Hematopoietic multipotent progenitor cell treated with erythropoietin and hydrocortisone succinate and interleukin-3 and kit ligand, for 15 days (in vitro differentiated cells): ENCODE measurements around the gene LCP1.
"Not testable (repeated sequence)": the region's sequence is repeated elsewhere in the genome, so short reads cannot be mapped to it uniquely, and the experiment has no call there.

ENCODE experiments used
- DNase-seq: peaks from one replicate; pipeline ENCODE4 v3.0.0-alpha.2; 2015; ENCODE audit warnings: low spot score

The LCP1 gene

DNA sequence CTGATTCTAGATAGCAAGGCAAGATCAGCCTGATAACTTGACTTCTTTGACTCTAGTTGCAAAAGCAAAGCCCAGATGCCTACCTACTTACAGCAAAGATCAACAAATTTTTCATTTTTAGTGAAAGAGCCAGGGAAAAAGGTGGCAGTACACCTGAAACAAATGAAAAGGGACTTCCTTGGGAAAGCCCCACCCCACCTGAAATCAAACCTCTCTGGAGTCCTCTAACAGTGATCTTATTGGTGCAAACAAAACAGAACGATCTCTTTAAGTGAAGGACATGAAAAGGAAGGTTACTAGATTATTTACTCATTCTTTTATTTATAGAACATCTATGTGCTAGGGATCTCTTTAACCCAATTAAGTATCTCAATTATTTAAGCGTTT lies 507 bp upstream of the LCP1 start:
- DNase-seq, result no peak

DNA sequence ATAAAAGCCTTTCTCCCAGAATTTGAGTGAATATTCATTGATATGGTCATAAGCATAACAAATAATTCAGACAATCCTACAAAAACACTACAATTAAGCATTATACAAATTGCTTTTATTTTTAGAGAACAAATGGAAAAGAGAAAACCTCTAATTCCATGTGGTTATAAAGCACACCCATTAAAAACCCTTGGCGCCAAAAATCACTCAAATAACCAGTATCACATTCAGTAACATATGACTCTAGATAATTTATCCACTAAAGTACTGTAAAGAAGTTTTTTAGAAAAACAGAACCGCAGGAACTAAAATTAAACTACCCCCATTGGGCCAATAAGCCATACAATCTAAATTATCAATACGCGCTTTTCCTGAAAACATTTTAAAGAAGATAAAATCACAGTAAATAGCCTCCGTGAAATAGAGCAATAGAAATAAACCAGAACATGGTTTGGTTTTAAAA lies 569 bp downstream of the LCP1 start:
- no peak for DNase-seq

DNA sequence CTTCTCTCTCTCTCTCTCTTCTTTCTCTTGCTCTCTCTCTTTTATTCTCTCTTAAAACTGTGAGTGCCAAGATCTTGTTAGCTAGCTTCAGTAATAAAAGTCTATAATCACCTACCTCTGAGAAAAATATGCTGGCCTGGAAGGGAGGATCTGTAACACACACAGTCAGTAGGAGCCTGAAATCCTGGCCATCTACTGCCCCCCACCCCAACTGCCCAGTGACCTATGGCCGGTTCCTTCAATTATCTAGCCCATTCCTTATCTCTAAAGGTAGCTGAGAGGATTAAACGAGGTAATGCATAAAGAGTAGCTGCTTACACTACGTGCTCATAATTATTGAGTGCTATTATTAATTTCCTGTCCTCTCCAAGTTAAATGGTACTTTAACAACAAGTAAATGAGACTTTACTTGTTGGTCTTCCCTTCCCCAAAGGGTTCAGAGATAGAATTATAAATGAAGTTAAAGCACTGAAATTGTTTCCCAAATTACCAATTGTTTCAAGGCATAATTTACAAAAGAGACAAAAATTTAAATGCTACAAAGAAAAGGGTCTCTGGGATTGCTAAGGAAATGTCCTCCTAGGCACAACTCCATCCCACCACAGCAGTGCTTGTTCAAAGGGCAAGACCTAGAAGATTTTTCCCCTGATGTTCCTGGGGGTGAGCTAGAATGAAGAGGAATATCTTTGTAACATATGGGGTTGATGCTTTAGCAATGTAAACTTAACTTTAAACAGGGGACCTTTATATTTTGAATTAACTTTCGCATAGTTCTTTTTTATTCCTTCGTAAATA lies 1.8 kb downstream of the LCP1 start:
- DNase-seq, result peak; percentile 13

DNA sequence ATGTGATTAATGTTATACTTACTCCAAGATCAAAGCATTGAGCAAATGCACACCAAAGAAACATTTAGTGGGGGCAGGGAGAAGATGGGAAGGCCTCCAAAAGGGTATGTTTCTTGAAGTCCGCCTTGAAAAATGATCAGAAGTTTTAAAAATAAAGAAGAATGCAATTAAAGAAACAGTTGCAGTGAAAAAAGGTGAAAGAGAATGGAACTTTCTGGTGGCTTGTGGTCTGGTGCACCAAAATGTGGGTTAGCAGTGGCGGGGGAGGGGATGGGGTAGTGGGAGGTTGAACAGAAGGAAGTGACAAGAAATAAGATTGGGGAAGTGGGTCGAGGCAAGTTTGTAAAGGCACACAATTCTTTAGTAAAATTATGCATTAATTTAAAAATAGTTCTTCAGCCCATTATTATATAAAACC lies 2.5 kb downstream of the LCP1 start:
- no peak for DNase-seq

DNA sequence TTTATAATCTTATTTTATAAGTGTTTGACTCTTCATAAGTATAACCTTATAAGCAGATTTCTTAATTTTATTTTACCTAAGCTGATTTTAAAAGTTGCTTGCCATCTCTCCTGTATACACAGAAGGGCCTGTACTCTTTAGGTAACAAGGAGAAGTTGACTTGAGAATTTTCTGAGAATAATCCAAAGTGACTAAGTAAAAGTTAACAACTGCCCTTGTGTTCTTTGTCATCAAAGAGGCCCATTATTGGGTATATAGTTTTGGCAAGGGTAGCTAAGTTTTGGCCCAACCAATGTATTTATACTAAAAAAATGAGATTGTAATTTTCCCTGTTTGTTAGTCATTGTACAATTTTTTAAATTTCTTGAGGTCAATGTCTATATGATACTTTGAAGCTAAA lies 3.2 kb downstream of the LCP1 start:
- no peak for DNase-seq

DNA sequence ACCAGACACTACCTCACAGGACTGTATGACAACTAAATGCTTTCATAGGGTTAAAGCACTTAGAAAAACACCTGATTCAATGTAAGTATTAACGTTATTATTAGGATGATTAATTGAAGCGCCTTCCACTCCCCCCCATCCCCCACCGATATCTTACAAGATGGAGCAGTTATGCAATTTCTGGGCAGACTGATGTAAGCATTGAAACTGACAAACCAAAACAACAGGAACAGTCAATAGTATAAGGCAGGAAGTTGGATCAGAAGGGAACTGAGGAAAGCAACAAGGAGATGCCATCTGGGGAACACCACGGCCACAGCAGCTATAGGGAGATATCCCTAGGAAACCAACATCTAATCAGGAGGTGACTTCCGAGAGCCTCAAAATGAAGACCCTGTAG lies 3.8 kb downstream of the LCP1 start:
- DNase-seq, result peak; percentile 18

DNA sequence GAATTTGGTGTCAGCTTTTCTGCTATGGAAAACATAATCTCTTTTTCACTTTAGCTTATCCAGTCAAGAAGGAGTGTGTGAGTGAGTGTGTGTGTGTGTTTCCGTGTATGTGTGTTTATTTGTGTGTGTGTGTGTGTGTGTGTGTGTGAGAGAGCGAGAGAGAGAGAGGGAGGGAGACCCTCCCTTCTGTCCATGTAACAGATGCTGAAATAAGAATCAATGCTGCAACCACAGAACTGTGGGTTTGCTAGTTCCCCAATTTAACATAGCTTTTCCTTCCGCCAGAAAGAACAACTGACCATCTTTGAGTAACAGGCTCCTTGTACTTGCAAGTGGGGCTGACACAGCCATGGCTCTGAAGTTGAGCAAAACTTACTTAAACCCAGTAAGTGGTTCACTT lies 5.2 kb downstream of the LCP1 start:
- DNase-seq, result no peak

DNA sequence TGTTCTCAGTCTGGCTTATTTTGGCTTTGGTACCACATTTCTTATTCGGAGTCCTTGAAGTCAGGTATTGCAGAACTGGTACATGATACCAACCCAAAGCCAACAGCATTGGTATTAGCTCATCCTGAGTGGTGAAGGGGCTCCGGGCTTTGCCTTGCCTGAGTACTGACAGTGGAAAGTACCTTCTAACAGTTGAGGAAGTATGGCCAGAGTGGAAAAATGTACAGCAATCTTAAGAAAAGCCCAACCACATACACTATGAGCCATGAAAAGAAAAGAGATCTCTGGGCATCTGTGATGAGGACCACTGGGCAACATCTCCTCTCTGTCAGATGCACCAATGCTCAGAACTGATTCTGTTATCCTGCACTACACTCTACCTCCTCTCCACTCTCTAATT lies 8.3 kb downstream of the LCP1 start:
- no peak for DNase-seq

DNA sequence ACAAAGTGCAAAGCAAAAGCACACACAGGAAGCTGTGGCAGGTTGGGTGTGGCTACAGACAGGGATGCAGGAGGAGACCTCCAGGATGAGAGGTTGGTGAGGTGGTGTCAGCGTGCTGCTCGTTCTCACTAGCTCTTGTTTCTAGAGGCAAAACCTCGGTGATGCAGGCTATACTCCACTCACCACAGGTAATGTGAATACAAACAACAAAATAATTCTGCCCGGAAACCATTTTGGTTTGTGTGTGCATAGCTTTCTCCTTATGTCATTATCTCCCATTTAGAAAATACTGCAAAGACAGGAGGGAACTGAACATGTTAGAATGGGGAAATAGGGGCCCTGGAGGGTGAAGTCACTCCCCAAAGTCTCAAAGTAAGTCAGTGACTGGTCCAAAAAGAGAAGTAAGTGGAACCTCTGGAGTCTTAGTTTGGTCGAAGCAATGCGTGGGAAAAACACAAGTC lies 9.4 kb downstream of the LCP1 start:
- DNase-seq, result no peak

DNA sequence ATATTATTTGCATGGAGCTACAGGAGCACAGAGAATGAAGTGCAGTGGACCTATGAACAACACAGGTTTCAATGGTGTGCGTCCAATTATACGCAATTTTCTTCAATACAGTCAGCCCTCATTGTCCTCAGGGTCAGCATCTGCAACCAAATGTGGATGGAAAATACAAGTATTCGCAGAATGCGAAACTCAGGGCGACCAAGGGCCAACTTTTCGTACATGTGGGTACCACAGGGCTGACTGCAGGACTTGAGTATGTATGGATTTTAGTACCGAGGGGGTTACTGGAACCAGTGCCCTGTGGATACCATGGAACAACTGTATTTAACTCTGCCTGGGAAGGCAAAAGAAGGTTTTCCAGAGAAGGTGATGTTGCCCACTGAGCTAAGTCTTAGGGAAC lies 10.2 kb downstream of the LCP1 start:
- DNase-seq, result no peak

DNA sequence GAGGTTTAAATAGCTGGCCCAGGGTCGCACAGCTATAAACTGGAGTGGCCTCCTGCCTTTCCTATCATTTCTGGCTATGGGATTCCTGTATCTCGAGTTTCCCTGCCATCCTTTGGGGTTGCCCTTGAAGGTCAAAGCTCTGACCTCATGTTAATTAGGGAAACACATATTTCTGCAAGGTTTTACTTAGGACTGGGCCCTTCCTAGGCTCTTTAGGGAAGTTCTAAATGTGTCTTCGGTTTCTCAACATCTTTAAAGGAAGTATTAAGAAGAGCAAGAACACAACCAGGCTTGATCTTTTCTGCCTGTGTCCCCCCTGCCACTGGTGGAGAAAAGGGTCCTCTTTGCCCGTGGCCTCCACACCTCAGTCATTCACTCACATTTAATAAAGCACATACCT lies 10.8 kb downstream of the LCP1 start:
- no peak for DNase-seq

DNA sequence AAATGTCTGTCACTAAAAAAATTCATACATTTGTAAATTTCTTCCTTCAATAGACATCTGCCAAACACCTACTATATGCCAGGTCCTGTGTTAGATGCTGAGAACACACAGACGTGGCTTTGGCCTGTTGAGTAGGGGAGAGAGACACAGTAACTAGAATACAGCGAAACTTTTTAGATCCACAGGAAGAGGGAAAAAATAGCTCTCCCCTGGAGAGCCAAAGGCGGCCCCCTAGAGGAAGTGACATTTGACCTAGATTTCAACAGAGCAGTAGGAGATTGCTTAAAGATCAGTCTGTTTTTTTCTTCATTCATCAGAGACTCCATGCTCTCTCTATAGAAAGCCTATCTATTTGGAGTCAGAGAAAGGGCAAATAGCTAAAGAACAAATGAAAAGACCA lies 11.3 kb downstream of the LCP1 start:
- DNase-seq, result no peak

DNA sequence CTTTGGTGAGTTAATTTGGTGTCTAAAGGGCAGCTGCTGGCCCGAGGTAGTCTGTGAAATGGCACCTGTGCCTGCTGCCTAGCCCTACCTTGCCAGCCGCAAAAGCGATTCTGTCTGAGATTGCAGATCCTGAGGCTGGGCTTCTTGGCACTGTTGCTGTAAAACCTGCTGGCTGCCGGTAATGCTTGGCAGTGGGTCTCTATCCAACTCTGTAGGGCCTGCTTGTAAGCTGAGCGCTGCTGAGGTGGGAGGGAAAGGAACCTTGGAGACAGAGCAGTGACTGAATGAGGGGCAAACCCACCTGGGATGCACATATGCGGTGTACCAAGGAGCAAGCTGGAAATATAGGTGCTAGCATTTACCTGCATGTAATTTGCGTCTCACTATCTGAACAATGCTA lies 11.7 kb downstream of the LCP1 start:
- no peak for DNase-seq

DNA sequence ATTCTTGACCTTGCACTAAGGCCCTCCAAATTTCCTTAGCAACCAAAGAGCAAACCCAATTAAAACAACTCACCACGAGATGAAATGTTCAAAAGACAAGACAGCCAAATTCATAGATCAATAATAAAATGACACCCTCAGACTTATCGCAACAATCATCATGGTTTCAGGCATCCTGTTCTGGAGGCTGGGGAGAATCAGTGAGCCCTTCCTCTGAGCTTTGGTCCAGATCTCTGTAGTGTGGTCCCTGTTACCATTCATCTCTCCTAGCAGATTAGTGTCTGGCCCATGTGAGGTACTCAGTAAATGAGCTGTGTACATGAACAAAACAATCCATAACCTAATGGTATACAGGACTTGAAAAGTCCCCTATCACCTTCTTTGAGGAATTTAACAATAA lies 12.2 kb downstream of the LCP1 start:
- DNase-seq, result no peak

DNA sequence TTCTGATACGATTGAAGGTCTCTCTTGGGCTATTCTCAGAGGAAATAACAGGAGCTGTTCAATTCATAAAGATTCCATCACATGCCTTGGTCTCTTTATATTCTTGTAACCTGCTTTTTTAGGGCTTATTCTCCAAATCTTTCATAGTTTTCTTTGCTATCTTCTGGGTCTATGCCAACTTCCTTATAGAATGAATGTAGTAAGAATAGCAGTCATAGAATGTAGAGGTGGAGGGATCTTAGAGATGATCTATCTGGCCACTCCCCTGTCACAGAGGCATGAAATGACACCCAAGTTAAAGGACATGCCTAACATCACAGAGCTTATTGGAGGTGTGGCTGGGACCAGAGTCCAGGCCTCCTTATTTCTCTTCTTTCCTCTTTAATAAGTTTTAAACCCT lies 13.2 kb downstream of the LCP1 start:
- DNase-seq, result no peak

DNA sequence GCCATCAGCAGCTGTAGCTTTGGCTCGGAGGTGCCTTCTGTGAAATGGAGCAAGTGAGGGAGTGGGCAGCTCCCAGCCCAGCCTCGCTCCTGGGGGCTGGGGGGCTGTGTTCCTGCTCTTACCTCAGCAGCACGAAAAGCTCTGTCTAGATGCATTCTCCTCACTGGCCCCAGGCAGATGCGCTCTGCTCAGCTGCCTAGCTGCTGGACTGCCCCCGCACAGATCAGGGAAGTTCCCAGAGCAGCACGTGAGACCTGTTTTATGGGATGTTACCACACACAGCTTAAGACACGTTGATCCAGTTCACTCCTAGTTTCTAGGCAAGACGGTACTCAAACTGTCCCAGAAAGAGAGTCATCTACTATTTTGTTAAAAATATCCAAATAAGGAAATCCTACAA lies 13.6 kb downstream of the LCP1 start:
- no peak for DNase-seq

DNA sequence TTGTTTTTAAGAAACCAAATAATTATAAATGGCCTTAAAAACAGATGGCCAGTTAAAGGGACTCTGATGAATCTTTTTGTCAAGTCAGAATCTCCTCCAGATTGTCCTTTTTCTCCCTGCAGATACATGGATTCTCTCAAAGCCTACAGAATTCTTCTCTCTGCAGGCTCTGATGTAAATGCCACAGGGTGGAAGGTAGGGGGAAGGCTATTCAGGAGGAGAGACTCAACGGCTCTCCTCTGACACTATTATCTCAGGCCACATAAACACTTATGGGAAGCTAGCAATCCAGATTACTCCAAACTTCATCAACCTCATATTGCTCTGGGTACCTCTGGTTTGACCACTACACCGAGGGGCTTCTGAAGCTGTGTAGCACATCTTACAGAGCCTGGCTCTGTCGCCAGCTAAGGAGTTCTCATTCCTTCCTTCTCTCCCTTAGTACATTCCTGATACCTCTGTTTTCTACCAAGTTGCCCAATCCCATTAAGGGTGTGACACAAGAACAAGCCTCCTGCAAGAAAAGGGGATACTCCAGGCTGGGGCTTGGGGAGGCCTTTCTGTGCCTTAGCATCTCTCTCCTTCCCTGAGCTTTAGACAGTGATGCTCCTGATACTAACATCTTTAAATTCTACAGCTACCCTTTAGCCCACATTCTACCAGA lies 14.9 kb downstream of the LCP1 start:
- DNase-seq, result no peak

DNA sequence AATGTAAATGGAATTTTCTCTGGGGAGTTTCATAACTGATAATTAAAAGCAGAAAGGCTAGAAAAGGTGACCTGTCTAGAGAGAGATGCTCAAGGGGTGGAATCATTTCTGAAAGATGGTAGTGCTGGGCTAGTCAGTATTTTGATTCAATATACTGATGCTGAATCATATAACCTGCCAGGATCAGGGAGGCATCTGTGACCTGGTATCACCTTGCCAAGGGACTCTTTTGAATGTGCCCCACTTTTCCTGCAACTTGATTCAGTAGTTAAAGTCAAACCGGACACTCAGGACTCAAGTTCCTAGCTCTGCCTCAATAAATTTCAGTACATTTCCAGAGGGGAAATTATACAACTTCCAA lies 15.8 kb downstream of the LCP1 start:
- no peak for DNase-seq

DNA sequence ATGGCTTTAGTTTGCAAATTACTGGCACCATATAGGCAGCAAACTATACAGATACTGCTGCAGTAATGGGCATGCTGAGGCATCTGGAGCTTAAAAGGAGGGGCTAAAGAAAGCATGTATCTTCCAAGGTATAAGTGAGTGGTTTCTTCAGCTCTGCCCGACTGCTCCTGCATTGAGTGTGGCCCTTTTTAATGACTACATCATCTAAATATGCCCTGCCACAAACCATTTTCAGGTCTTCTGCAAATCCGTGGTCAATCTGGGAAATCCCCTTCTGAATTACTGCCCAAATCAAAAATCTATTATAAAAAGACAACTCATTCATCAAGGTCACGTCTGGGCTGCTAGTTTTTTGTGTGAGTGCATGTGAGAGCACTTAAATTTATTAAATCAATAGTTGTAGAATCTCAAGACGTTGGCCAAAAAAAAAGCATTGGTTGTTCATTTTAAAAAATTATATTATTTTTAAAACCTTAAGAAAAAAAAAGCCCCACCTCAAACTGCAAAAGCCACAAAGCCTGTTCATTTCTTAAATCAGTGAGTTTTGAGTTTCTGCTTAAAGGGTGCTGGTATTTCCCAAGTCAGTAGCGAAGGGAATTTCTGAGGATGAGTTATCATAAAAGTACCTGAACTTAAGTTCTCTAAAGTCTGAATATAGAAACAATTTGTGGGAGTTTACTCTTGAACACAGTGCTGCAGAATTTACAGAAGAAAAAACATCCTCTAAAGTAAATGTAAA lies 16.3 kb downstream of the LCP1 start:
- no peak for DNase-seq

DNA sequence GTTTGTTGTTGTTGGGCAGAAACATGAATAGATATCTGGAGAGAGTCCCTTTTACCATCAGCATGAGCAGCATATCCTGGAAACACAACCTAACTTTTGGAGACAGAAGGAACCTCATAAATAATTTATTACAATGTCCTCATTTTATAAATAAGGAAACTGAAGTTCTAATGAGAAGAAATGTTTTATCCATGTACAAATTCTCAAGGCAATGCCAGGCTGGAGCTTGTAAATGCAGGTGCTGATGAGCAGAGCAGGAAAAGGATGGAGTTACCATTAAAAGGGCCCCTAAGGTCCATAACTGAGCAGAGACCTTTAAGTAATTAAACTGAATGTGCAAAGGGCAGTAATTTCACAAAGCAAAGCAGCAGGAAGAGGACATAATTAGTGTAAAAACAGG lies 17.3 kb downstream of the LCP1 start:
- no peak for DNase-seq

DNA sequence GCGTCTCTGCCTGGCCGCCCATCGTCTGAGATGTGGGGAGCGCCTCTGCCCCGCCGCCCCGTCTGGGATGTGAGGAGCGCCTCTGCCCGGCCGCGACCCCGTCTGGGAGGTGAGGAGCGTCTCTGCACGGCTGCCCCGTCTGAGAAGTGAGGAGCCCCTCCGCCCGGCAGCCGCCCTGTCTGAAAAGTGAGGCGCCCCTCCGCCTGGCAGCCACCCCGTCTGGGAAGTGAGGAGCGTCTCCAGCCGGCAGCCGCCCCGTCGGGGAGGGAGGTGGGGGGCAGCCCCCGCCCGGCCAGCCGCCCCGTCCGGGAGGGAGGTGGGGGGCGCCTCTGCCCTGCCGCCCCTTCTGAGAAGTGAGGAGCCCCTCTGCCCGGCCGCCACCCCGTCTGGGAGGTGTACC lies 19.2 kb downstream of the LCP1 start:
- DNase-seq, result not testable (repeated sequence)

DNA sequence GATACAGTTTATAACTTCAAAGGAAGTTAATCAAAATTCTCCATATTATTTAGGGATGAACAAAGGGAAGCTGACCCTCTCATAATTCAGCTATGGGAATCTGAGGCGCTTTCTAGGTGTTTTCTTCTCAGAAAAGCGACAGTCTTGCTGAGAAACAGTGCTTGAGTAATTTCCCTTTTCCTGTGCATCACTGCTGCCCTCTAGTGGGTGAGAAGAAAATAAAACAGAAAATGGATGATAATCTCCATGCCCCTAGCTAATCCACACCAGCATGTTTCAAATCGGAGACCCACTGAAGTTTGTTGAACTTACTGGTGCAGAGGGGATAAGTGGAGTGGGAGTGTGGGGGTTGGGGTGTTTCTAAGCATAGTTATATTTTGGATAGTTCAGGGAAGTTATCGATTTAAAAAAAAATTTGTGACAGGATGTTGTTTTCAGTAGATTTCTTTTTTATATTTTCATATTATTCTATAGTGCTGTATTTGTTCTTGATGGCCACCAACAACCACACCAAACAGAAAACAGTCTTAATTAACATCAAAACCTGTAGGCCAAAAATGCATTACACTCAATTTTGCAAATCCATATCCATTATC lies 21.4 kb downstream of the LCP1 start:
- DNase-seq, result peak; percentile 75

DNA sequence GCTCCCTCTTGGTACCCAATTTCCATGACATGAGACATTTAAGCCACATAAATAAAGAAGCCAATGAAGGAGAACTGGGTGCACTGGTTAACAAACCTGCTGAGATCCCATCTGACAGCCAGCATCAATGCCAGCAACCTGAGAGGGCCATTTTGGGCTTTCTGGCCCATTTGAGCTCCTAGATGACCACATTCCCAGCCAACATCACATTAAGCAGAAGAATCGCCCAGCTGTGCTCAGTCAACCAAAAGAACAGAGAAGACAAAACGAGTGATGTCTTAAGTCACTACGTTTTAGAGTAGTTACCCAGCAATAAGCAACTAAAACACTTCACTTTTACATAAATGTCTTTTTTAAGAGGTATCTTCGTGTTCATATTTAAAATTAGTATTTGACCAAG lies 21.9 kb downstream of the LCP1 start:
- DNase-seq, result no peak
